Keratinocyte (primary cell): ENCODE results near the gene RER1.

Source experiments
- CTCF ChIP-seq, 3 experiments: IDR thresholded peaks in 1 of 3; conservative IDR thresholded peaks in 1 of 3; optimal IDR thresholded peaks in 1 of 3; 2 replicates in 2 of 3; 3 replicates in 1 of 3; pipeline versions ENCODE3 to v1.5.1; 2011; ENCODE audit warnings: low read length in 3 of 3, mild to moderate bottlenecking in 3 of 3, moderate library complexity in 2 of 3, control low read depth in 1 of 3, inconsistent platforms in 1 of 3; ENCODE audit not compliant: insufficient read depth in 2 of 3; ENCODE audit errors: extremely low read depth in 1 of 3
- EZH2 ChIP-seq: IDR thresholded peaks from one replicate; pipeline ENCODE4 v1.6.1; 2012; ENCODE audit warnings: inconsistent platforms, mild to moderate bottlenecking, low read length, moderate library complexity

- no peak for TF ChIP-seq EZH2
- TF ChIP-seq CTCF (optimal IDR thresholded peaks at IDR 0.05 in 1 of 3, IDR thresholded peaks at IDR 0.05 in 1 of 3, conservative IDR thresholded peaks at IDR 0.05 in 1 of 3; ENCODE audit: extremely low read depth in 1 of 3, insufficient read depth in 2 of 3, low read length in 3 of 3): no peak
Observed at GRCh38 chr1:2392686-2393085, 1.0 kb downstream of the RER1 start.
